Endothelial cell (in vitro differentiated cells): ENCODE results near the gene NAA16. TPM values are rescaled to one million over a fixed set of nuclear protein-coding genes. Genes with fewer than 3 reads are reported as not detected.

Experiments used
- DNase-seq: peaks from one replicate; pipeline ENCODE4 v3.0.0; 2021; ENCODE audit warnings: low spot score
- H3K27ac Mint-ChIP-seq: one replicate; pipeline ENCODE4 v1.8.0; 2021; ENCODE audit warnings: mixed read lengths, inconsistent platforms; ENCODE audit not compliant: unreplicated experiment
- H3K27me3 Mint-ChIP-seq: one replicate; pipeline ENCODE4 v1.8.0; 2021; ENCODE audit warnings: mild to moderate bottlenecking, moderate library complexity, mixed read lengths, inconsistent platforms; ENCODE audit not compliant: unreplicated experiment
- H3K36me3 Mint-ChIP-seq: one replicate; pipeline ENCODE4 v1.8.0; 2021; ENCODE audit warnings: mild to moderate bottlenecking, low read depth, mixed read lengths, inconsistent platforms; ENCODE audit not compliant: unreplicated experiment
- H3K4me1 Mint-ChIP-seq: one replicate; pipeline ENCODE4 v1.8.0; 2021; ENCODE audit warnings: mild to moderate bottlenecking, mixed read lengths, inconsistent platforms; ENCODE audit not compliant: unreplicated experiment
- H3K4me3 Mint-ChIP-seq: one replicate; pipeline ENCODE4 v1.8.0; 2021; ENCODE audit warnings: mild to moderate bottlenecking, mixed read lengths, inconsistent platforms; ENCODE audit not compliant: unreplicated experiment
- H3K9me3 Mint-ChIP-seq: one replicate; pipeline ENCODE4 v1.8.0; 2021; ENCODE audit warnings: mixed read lengths, inconsistent platforms; ENCODE audit not compliant: unreplicated experiment
- CTCF ChIP-seq: fragments of 200-600 bp; sonication (generic); IDR thresholded peaks from one replicate; pipeline ENCODE4 v1.5.0; 2021; ENCODE audit warnings: antibody characterized with exemption; ENCODE audit not compliant: unreplicated experiment
- total RNA-seq: library from RNA; stranded (reverse); fragmentation: NEBNext Ultra II Directional; extraction: Animal tissue kit (Norgen Biotek cat#: 25700); gene quantifications from one replicate; pipeline ENCODE4 v1.2.1, GENCODE V29; 2021; ENCODE audit not compliant: unreplicated experiment

NAA16 gene
- total RNA-seq, 1 donor from 2014 or later: 23.6 TPM

- Mint-ChIP-seq H3K4me3 (no peak overlapping the region), H3K27ac (no peak overlapping the region), H3K4me1 (no peaks in the 10 kb centered on the region), H3K9me3 (no peaks in the 10 kb centered on the region), H3K36me3 (no peaks in the 10 kb centered on the region), H3K27me3 (peaks cover 2% of the 10 kb centered on the region)
- no peak for TF ChIP-seq CTCF
- no peak for DNase-seq
Measured at GRCh38 chr13:41426047-41426446, 115.0 kb downstream of the NAA16 start.

Other genes starting within 250 kb of the NAA16 start
- 8.2 TPM for gene WBP4, start 249.8 kb upstream of the NAA16 start, total RNA-seq
- 5.3 TPM for gene KBTBD6, start 178.5 kb upstream of the NAA16 start, total RNA-seq
- gene KBTBD7, start 116.7 kb upstream of the NAA16 start, total RNA-seq: 9.0 TPM
- 10.1 TPM for gene MTRF1, start 47.7 kb upstream of the NAA16 start, total RNA-seq
- 0.77 TPM for gene RGCC, start 146.3 kb downstream of the NAA16 start, total RNA-seq